Right cardiac atrium (tissue), 5 donors: ENCODE results near the gene AGO1. TPM values are rescaled to one million over a fixed set of nuclear protein-coding genes. Genes with fewer than 3 reads are reported as not detected.
A peak's percentile ranks its signal among the peaks of the same experiment; 100 is the strongest.

ENCODE experiments used
- ATAC-seq, 2 donors: fragments of 200-7000 bp; cut with Tn5 transposase; one replicate each; pipeline versions ENCODE4 v1.8.0 to v1.9.1; 2020; ENCODE audit warnings: moderate library complexity in 2 of 2, mild to moderate bottlenecking in 1 of 2
- DNase-seq, 3 donors: peaks; one replicate each; pipeline ENCODE4 v3.0.0-alpha.2; 2020
- H3K27ac ChIP-seq: one replicate; pipeline ENCODE4 v1.5.1; 2013; ENCODE audit warnings: mild to moderate bottlenecking, low read length, control low read depth, moderate library complexity
- H3K27me3 ChIP-seq: one replicate; pipeline ENCODE4 v1.6.1; 2013; ENCODE audit not compliant: control insufficient read depth, insufficient read depth
- H3K4me1 ChIP-seq: one replicate; pipeline ENCODE4 v1.6.1; 2013; ENCODE audit warnings: low read length; ENCODE audit not compliant: control insufficient read depth, insufficient read depth
- H3K4me3 ChIP-seq: one replicate; pipeline ENCODE4 v1.5.1; 2013; ENCODE audit warnings: low read length, control low read depth
- H3K9me3 ChIP-seq: one replicate; pipeline ENCODE4 v1.6.1; 2013; ENCODE audit warnings: low read length; ENCODE audit not compliant: control insufficient read depth
- WGBS: extraction: QIAGEN DNeasy Blood & Tissue Kit; methylation state at CpG from one replicate; pipeline ENCODE4 v1.1.7; 2013; 5-methylcytosine and 5-hydroxymethylcytosine counted together
- intact Hi-C, 4 donors: fragments of 100-400 bp; cut with DNase I; formaldehyde crosslinking; loops; one replicate each; pipeline versions ENCODE4 v1.11.0 to v1.14.0; 2022 to 2023
- polyA plus RNA-seq: library from polyadenylated mRNA; stranded (reverse); fragments of 200-250 nt; gene quantifications from one replicate; pipeline ENCODE4 v1.2.3, GENCODE V29; 2013
- total RNA-seq, 4 donors: library from RNA; stranded (reverse); fragmentation: NEBNext Ultra II Directional; extraction: Animal tissue kit (Norgen Biotek cat#: 25700); gene quantifications; one replicate each; pipeline ENCODE4 v1.2.1, GENCODE V29; 2021
- donor health status: healthy with polysubstance abuse.
- donor health status: DM: no; HTN: yes; CAD: no.
- donor health status: DM: no; HTN: no; CAD: no.
- donor health status: DM: no; HTN: yes; CAD: no; lungs with severe emphysema.
- donor health status: DM: yes; HTN: yes; CAD: no.

AGO1 gene
- total and polyA plus RNA-seq, 5 donors = 4.9 to 35.4 (median 29.4) TPM

GRCh38 chr1:35924838-35925237 is 41.8 kb downstream of the AGO1 start:
- WGBS = 92% methylated on average over 1 of the region's 1 CpG

GRCh38 chr1:35925741-35926140 is 42.7 kb downstream of the AGO1 start:
- Histone ChIP-seq H3K27ac (no peak overlapping the region), H3K4me1 (no peaks in the 10 kb centered on the region), H3K27me3 (no peaks in the 10 kb centered on the region), H3K9me3 (no peaks in the 10 kb centered on the region), H3K4me3 (no peak overlapping the region)
- ATAC-seq (peak; percentile 23 to 47), DNase-seq (peak; percentile 59 to 83 (median 80))
- intact Hi-C loops = no loop called here
- 34% methylated on average over 4 of the region's 4 CpGs for WGBS

More at GRCh38 chr1:35924838-35925237, 41.8 kb downstream of the AGO1 start:
- Histone ChIP-seq H3K27me3 (no peaks in the 10 kb centered on the region), H3K27ac (no peak overlapping the region), H3K4me3 (no peak overlapping the region), H3K4me1 (no peaks in the 10 kb centered on the region), H3K9me3 (no peaks in the 10 kb centered on the region)
- DNase-seq (no peak), ATAC-seq (no peak)
- intact Hi-C loops = no loop called here

- H3K9me3 ChIP-seq = no peaks in the 10 kb centered on the region
- intact Hi-C loops = no loop called here
- H3K27me3 ChIP-seq = no peaks in the 10 kb centered on the region
- H3K27ac ChIP-seq = no peak overlapping the region
- no peak for DNase-seq
- no peak overlapping the region for H3K4me3 ChIP-seq
- no peak for ATAC-seq
- no peaks in the 10 kb centered on the region for H3K4me1 ChIP-seq
- WGBS = 49% methylated on average over 3 of the region's 3 CpGs
Observed at GRCh38 chr1:35927472-35927871, 44.5 kb downstream of the AGO1 start.

- no peaks in the 10 kb centered on the region for H3K9me3 ChIP-seq
- DNase-seq = peak; percentile 67 to 85 (median 79)
- H3K4me1 ChIP-seq = no peaks in the 10 kb centered on the region
- H3K4me3 ChIP-seq = peak overlapping the region; percentile 75
- intact Hi-C loops = no loop called here
- WGBS = under 1% methylated on average over 15 of the region's 15 CpGs
- peak overlapping the region; percentile 99 for H3K27ac ChIP-seq
- ATAC-seq = peak; percentile 69 to 70
- H3K27me3 ChIP-seq = no peaks in the 10 kb centered on the region
Observed at GRCh38 chr1:35929730-35930592, 47.0 kb downstream of the AGO1 start.

GRCh38 chr1:35930593-35931445 is 47.8 kb downstream of the AGO1 start, which contains the start of gene AGO3:
Gene AGO3, plus strand, starts transcription at chr1:35931105. Its CDS starts 322 bp downstream, at chr1:35931427.
- intact Hi-C loops = no loop called here
- H3K4me1 ChIP-seq = no peaks in the 10 kb centered on the region

GRCh38 chr1:35931446-35932157 is 48.6 kb downstream of the AGO1 start:
- peak overlapping the region; percentile 99 for H3K27ac ChIP-seq
- ATAC-seq (peak; percentile 5 to 35), DNase-seq (peak; percentile 32 to 71 (median 69))
- H3K27me3 ChIP-seq = no peaks in the 10 kb centered on the region
- intact Hi-C loops = no loop called here
- H3K9me3 ChIP-seq = no peaks in the 10 kb centered on the region
- peak overlapping the region; percentile 75 for H3K4me3 ChIP-seq
- WGBS = under 1% methylated on average over 28 of the region's 28 CpGs
- H3K4me1 ChIP-seq = no peaks in the 10 kb centered on the region

More at GRCh38 chr1:35930593-35931445, 47.8 kb downstream of the AGO1 start, which contains the start of gene AGO3:
- WGBS = under 1% methylated on average over 112 of the region's 112 CpGs
- ATAC-seq (peak; percentile 95 to 96), DNase-seq (peak; percentile 86 to 93 (median 93))
- Histone ChIP-seq H3K27me3 (no peaks in the 10 kb centered on the region), H3K9me3 (no peaks in the 10 kb centered on the region), H3K4me3 (peak within 1 kb of the TSS; percentile 75), H3K27ac (peak within 1 kb of the TSS; percentile 99)

- ATAC-seq (no peak), DNase-seq (no peak)
- H3K27ac ChIP-seq = no peak overlapping the region
- no peaks in the 10 kb centered on the region for H3K4me1 ChIP-seq
- peak overlapping the region; percentile 75 for H3K4me3 ChIP-seq
- WGBS = 40% methylated on average over 7 of the region's 7 CpGs
- no peaks in the 10 kb centered on the region for H3K9me3 ChIP-seq
- no peaks in the 10 kb centered on the region for H3K27me3 ChIP-seq
- intact Hi-C loops = no loop called here
Observed at GRCh38 chr1:35932158-35932636, 49.2 kb downstream of the AGO1 start.

GRCh38 chr1:35932941-35933340 is 49.9 kb downstream of the AGO1 start:
- Histone ChIP-seq H3K27me3 (no peaks in the 10 kb centered on the region), H3K4me1 (no peaks in the 10 kb centered on the region), H3K27ac (no peak overlapping the region), H3K9me3 (no peaks in the 10 kb centered on the region), H3K4me3 (no peak overlapping the region)
- intact Hi-C loops = no loop called here
- DNase-seq (no peak), ATAC-seq (no peak)

- intact Hi-C loops = no loop called here
- Histone ChIP-seq H3K9me3 (no peaks in the 10 kb centered on the region), H3K4me1 (no peaks in the 10 kb centered on the region), H3K4me3 (no peak overlapping the region), H3K27ac (no peak overlapping the region), H3K27me3 (no peaks in the 10 kb centered on the region)
- DNase-seq (no peak), ATAC-seq (no peak)
- 47% methylated on average over 2 of the region's 2 CpGs for WGBS
Observed at GRCh38 chr1:35935442-35936388, 52.7 kb downstream of the AGO1 start.

- DNase-seq (no peak), ATAC-seq (no peak)
- intact Hi-C loops = no loop called here
- no peaks in the 10 kb centered on the region for H3K27me3 ChIP-seq
- no peak overlapping the region for H3K4me3 ChIP-seq
- WGBS = 92% methylated on average over 3 of the region's 3 CpGs
- no peak overlapping the region for H3K27ac ChIP-seq
- no peaks in the 10 kb centered on the region for H3K9me3 ChIP-seq
- peaks cover 1% of the 10 kb centered on the region for H3K4me1 ChIP-seq
Observed at GRCh38 chr1:35936838-35937237, 53.8 kb downstream of the AGO1 start.
